HG03342 (cell line): ENCODE results near the gene NMS.
"Not testable (repeated sequence)": the region's sequence is repeated elsewhere in the genome, so short reads cannot be mapped to it uniquely, and the experiment has no call there.

Experiments
- ATAC-seq: cut with Tn5 transposase; IDR thresholded peaks from one replicate; pipeline ENCODE4 v1.9.1; 2021; ENCODE audit warnings: mild to moderate bottlenecking, moderate library complexity; ENCODE audit not compliant: unreplicated experiment

Gene NMS

GRCh38 chr2:100470182-100470581 is at the start of gene NMS:
TSS of gene NMS (plus strand) at chr2:100470482. CDS start at chr2:100470489, 7 bp downstream.
- ATAC-seq, result no peak

GRCh38 chr2:100422320-100423055 is 47.8 kb upstream of the NMS start:
- no peak for ATAC-seq

GRCh38 chr2:100423631-100424030 is 46.7 kb upstream of the NMS start:
- no peak for ATAC-seq

GRCh38 chr2:100424277-100424875 is 45.9 kb upstream of the NMS start:
- no peak for ATAC-seq

- ATAC-seq, result no peak
Measured at GRCh38 chr2:100425107-100425506, 45.2 kb upstream of the NMS start.

- ATAC-seq, result no peak
Measured at GRCh38 chr2:100425573-100426383, 44.5 kb upstream of the NMS start.

GRCh38 chr2:100426384-100426720 is 43.9 kb upstream of the NMS start:
- no peak for ATAC-seq

- ATAC-seq, result no peak
Measured at GRCh38 chr2:100427111-100427510, 43.2 kb upstream of the NMS start.

GRCh38 chr2:100427627-100428258 is 42.5 kb upstream of the NMS start:
- no peak for ATAC-seq

- no peak for ATAC-seq
Measured at GRCh38 chr2:100429726-100430125, 40.6 kb upstream of the NMS start.

GRCh38 chr2:100437751-100438150 is 32.5 kb upstream of the NMS start:
- ATAC-seq, result no peak

GRCh38 chr2:100446696-100447095 is 23.6 kb upstream of the NMS start:
- no peak for ATAC-seq

GRCh38 chr2:100451092-100451491 is 19.2 kb upstream of the NMS start:
- ATAC-seq, result no peak

- ATAC-seq, result no peak
Measured at GRCh38 chr2:100451734-100452133, 18.5 kb upstream of the NMS start.

- ATAC-seq, result no peak
Measured at GRCh38 chr2:100453853-100454252, 16.4 kb upstream of the NMS start.

- ATAC-seq, result not testable (repeated sequence)
Measured at GRCh38 chr2:100456357-100456756, 13.9 kb upstream of the NMS start.

- ATAC-seq, result no peak
Measured at GRCh38 chr2:100460904-100461530, 9.3 kb upstream of the NMS start.

- ATAC-seq, result no peak
Measured at GRCh38 chr2:100470898-100471514, 724 bp downstream of the NMS start.

- ATAC-seq, result no peak
Measured at GRCh38 chr2:100476606-100477005, 6.3 kb downstream of the NMS start.

- no peak for ATAC-seq
Measured at GRCh38 chr2:100482741-100483140, 12.5 kb downstream of the NMS start.

- ATAC-seq, result no peak
Measured at GRCh38 chr2:100483895-100484294, 13.6 kb downstream of the NMS start.
